K562 (cell line): ENCODE measurements around the gene MINDY4B.

ENCODE experiments used
- NRF1 ChIP-seq, 2 experiments: fragments of 450-650 bp; IDR thresholded peaks in 1 of 2; conservative IDR thresholded peaks in 1 of 2; 2 replicates each; pipeline ENCODE4 v1.6.1; 2014; ENCODE audit warnings: mild to moderate bottlenecking in 2 of 2
- PRDM10 ChIP-seq: fragments of 450-650 bp; IDR thresholded peaks from 2 replicates; pipeline ENCODE4 v1.6.1; 2018; ENCODE audit not compliant: partially characterized antibody

DNA sequence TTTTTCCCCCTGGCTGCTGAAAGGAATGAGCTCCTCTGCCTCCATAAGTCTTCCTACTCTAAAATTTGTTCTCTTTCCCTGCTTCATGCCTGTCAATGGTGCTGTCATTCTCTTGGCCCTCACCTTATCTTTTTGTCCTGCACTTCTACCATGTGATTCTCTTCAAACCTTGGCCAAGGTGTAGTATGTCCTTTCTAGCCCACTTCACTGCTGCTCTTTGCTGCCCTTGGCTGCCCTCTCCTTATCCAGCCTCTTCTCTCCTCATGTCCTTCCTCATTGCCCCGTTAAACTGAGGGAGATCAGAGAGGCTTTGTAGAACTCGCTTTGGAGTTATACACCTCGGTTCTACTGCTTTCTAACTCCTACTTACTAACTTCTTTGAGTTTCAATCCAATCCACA lies 19.7 kb downstream of the MINDY4B start:
- TF ChIP-seq PRDM10, result no peak
- TF ChIP-seq NRF1 (conservative IDR thresholded peaks at IDR 0.05 in 1 of 2, IDR thresholded peaks at IDR 0.05 in 1 of 2), result no peak
